ENCODE measurements around the gene MAF.
A peak's percentile ranks its signal among the peaks of the same experiment; 100 is the strongest.

Gene MAF

GRCh38 chr16:79603055-79603454 lies 2.5 kb upstream of the MAF start:
- TF ChIP-seq, protein P1, sequence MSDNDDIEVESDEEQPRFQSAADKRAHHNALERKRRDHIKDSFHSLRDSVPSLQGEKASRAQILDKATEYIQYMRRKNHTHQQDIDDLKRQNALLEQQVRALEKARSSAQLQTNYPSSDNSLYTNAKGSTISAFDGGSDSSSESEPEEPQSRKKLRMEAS (IDR thresholded peaks at IDR 0.05; ENCODE audit: low read depth, low read length) = no peak
- DNase-seq (ENCODE audit: low read depth) = no peak
- H3K4me3 ChIP-seq (ENCODE audit: low read depth, low read length) = no peak overlapping the region

- H3K4me3 ChIP-seq (ENCODE audit: low read depth, low read length) = no peak overlapping the region
- DNase-seq (ENCODE audit: low read depth) = no peak
- TF ChIP-seq CTCF (IDR thresholded peaks at IDR 0.05; ENCODE audit: low read depth, low read length) (no peak), POLR2A (IDR thresholded peaks at IDR 0.05; ENCODE audit: extremely low read depth, insufficient read length) (no peak), MYC (IDR thresholded peaks at IDR 0.05; ENCODE audit: low read depth, low read length) (no peak)
- TF ChIP-seq, protein P1 (IDR thresholded peaks at IDR 0.05; ENCODE audit: low read depth, low read length) = no peak
Observed at GRCh38 chr16:79602628-79603014, 2.1 kb upstream of the MAF start.

GRCh38 chr16:79601931-79602627 lies 1.5 kb upstream of the MAF start:
- peak; percentile 74 for DNase-seq (ENCODE audit: low read depth)
- no peak overlapping the region for H3K4me3 ChIP-seq (ENCODE audit: low read depth, low read length)
- no peak for TF ChIP-seq MYC (IDR thresholded peaks at IDR 0.05; ENCODE audit: low read depth, low read length)
- TF ChIP-seq, protein P1 (IDR thresholded peaks at IDR 0.05; ENCODE audit: low read depth, low read length) = no peak
- no peak for TF ChIP-seq POLR2A (IDR thresholded peaks at IDR 0.05; ENCODE audit: extremely low read depth, insufficient read length)
- TF ChIP-seq CTCF (IDR thresholded peaks at IDR 0.05; ENCODE audit: low read depth, low read length) = peak; percentile 69

DNA sequence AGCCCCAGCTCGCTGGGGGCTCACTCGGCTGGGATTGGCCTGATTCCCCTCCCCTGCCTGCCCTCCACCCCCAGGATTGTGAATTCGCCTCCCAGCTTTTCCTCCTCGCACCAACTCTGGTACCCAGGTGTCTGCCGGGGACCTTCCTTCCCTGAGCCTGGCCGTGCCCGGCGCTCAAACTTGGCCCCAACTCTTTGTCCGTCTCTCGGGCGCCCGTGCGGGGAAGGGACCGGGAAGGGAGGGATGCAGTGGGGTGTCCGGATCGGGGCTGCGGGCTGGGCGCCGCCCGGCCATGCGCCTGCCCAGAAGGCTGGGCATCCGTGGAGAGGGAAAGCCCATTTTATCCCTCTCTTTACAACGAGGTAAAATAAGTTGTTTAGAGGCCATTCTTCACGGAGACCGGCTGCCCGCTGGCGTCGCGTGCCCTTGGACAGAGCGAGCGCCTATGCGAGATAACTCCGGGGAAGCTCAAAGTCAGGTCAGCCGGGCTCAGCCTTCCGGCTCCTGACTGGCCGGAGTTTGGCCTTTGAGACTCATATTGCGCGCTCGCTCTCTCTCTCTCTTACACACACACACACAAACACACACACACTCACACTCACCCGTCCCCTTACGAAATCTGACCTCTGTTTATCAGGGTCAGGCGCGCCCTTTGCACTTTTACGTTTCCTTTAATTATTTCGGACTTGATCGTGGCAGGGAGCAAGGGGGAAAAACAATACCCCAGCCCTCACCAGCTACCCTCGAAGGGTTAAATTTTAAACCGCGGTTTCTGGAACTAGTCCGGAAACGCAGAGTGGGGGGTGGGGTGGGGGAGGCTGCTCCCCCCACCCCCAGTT lies 774 bp upstream of the MAF start:
- TF ChIP-seq CTCF (IDR thresholded peaks at IDR 0.05; ENCODE audit: low read depth, low read length) (no peak), MYC (IDR thresholded peaks at IDR 0.05; ENCODE audit: low read depth, low read length) (no peak), POLR2A (IDR thresholded peaks at IDR 0.05; ENCODE audit: extremely low read depth, insufficient read length) (no peak)
- TF ChIP-seq, protein P1 (IDR thresholded peaks at IDR 0.05; ENCODE audit: low read depth, low read length) = no peak
- H3K4me3 ChIP-seq (ENCODE audit: low read depth, low read length) = no peak overlapping the region
- DNase-seq (ENCODE audit: low read depth) = no peak

DNA sequence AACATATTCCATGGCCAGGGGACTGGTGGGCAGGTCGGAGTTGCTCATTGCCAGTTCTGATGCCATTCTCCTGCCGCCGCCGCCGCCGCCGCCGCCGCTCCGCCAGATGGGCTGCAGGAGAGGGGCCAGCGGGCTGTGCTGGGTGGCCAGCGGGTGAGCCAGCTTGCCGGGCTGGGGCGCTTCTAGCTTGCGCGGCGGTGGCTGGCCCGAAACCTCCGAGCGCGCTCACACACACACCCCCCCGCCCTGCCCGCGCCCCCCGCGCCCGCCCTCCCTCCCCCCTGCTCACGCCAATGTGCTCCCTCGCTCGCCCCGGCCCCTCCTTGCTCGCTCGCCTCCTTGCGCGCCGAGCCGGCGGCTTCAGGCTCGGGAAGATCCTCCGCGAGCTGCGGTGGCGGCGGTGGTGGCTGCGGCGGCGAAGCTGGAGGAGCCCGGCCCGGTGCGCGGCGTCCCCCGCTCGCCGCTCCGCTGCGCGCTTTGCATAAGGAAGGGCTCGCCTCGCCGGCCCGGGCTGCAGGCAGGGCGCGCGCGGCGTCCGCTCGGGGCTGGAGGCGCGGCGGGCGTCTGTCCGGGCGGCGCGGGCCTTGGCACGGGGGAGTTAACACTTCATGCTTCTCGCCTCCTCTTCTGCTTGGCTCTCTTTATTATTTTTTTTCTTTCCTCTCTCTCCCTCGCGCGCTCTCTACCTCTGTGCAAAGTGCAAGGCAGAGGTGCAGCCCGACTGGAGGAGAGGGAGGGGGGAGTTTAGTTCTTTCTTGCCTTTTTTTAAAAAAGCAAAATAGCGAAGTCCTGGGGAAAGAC lies 500 bp downstream of the MAF start:
- DNase-seq (ENCODE audit: low read depth) = peak; percentile 4
- TF ChIP-seq POLR2A (IDR thresholded peaks at IDR 0.05; ENCODE audit: extremely low read depth, insufficient read length) (no peak), CTCF (IDR thresholded peaks at IDR 0.05; ENCODE audit: low read depth, low read length) (no peak), MYC (IDR thresholded peaks at IDR 0.05; ENCODE audit: low read depth, low read length) (no peak)
- TF ChIP-seq, protein P1 (IDR thresholded peaks at IDR 0.05; ENCODE audit: low read depth, low read length) = no peak
- H3K4me3 ChIP-seq (ENCODE audit: low read depth, low read length) = no peak overlapping the region
